Right cardiac atrium (tissue), 5 donors: ENCODE measurements around the gene TRAF5. TPM values are rescaled to one million over a fixed set of nuclear protein-coding genes. Genes with fewer than 3 reads are reported as not detected.
A peak's percentile ranks its signal among the peaks of the same experiment; 100 is the strongest.

Experiments
- ATAC-seq, 2 donors: fragments of 200-7000 bp; cut with Tn5 transposase; one replicate each; pipeline versions ENCODE4 v1.8.0 to v1.9.1; 2020; ENCODE audit warnings: moderate library complexity in 2 of 2, mild to moderate bottlenecking in 1 of 2
- DNase-seq, 3 donors: peaks; one replicate each; pipeline ENCODE4 v3.0.0-alpha.2; 2020
- H3K27ac ChIP-seq: one replicate; pipeline ENCODE4 v1.5.1; 2013; ENCODE audit warnings: mild to moderate bottlenecking, low read length, control low read depth, moderate library complexity
- H3K27me3 ChIP-seq: one replicate; pipeline ENCODE4 v1.6.1; 2013; ENCODE audit not compliant: control insufficient read depth, insufficient read depth
- H3K4me1 ChIP-seq: one replicate; pipeline ENCODE4 v1.6.1; 2013; ENCODE audit warnings: low read length; ENCODE audit not compliant: control insufficient read depth, insufficient read depth
- H3K4me3 ChIP-seq: one replicate; pipeline ENCODE4 v1.5.1; 2013; ENCODE audit warnings: low read length, control low read depth
- H3K9me3 ChIP-seq: one replicate; pipeline ENCODE4 v1.6.1; 2013; ENCODE audit warnings: low read length; ENCODE audit not compliant: control insufficient read depth
- WGBS: extraction: QIAGEN DNeasy Blood & Tissue Kit; methylation state at CpG from one replicate; pipeline ENCODE4 v1.1.7; 2013; 5-methylcytosine and 5-hydroxymethylcytosine counted together
- intact Hi-C, 4 donors: fragments of 100-400 bp; cut with DNase I; formaldehyde crosslinking; loops; one replicate each; pipeline versions ENCODE4 v1.11.0 to v1.14.0; 2022 to 2023
- polyA plus RNA-seq: library from polyadenylated mRNA; stranded (reverse); fragments of 200-250 nt; gene quantifications from one replicate; pipeline ENCODE4 v1.2.3, GENCODE V29; 2013
- total RNA-seq, 4 donors: library from RNA; stranded (reverse); fragmentation: NEBNext Ultra II Directional; extraction: Animal tissue kit (Norgen Biotek cat#: 25700); gene quantifications; one replicate each; pipeline ENCODE4 v1.2.1, GENCODE V29; 2021
- donor health status: healthy with polysubstance abuse.
- donor health status: DM: no; HTN: yes; CAD: no.
- donor health status: DM: no; HTN: no; CAD: no.
- donor health status: DM: no; HTN: yes; CAD: no; lungs with severe emphysema.
- donor health status: DM: yes; HTN: yes; CAD: no.

TRAF5 gene
- total and polyA plus RNA-seq, 5 donors: 2.5 to 4.3 (median 2.9) TPM

DNA sequence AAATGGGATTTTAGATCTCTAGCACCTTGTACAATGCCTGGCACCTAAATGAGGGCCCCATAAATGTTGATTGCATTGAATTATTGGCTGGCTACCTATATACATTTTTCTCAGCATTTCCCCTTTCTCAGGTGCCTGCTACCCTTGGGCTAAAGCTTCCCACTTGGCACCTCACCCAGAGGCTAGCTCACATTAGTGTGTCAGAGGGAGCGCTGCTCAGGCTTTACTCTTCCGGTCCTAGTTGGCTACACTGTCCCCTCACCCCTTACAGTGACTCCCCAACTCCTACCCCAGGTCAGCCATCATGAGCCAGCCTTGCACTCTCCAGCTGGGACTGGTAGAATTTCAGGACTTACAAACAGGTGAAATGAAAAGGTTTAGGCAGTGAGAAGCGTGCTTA lies 9.5 kb downstream of the TRAF5 start:
- H3K4me3 ChIP-seq: no peak overlapping the region
- 88% methylated on average over 3 of the region's 3 CpGs for whole genome bisulfite sequencing
- intact Hi-C loops: no loop called here
- no peak overlapping the region for H3K27ac ChIP-seq
- peaks cover 2% of the 10 kb centered on the region for H3K4me1 ChIP-seq
- ATAC-seq: no peak
- H3K9me3 ChIP-seq: no peaks in the 10 kb centered on the region
- H3K27me3 ChIP-seq: no peaks in the 10 kb centered on the region
- no peak for DNase-seq

GRCh38 chr1:211336775-211337174 lies 10.1 kb downstream of the TRAF5 start:
- Histone ChIP-seq H3K4me1 (peaks cover 2% of the 10 kb centered on the region), H3K27ac (no peak overlapping the region), H3K27me3 (no peaks in the 10 kb centered on the region), H3K4me3 (no peak overlapping the region), H3K9me3 (no peaks in the 10 kb centered on the region)
- ATAC-seq (no peak), DNase-seq (no peak)
- WGBS: 96% methylated on average over 15 of the region's 15 CpGs
- intact Hi-C loops: no loop called here

DNA sequence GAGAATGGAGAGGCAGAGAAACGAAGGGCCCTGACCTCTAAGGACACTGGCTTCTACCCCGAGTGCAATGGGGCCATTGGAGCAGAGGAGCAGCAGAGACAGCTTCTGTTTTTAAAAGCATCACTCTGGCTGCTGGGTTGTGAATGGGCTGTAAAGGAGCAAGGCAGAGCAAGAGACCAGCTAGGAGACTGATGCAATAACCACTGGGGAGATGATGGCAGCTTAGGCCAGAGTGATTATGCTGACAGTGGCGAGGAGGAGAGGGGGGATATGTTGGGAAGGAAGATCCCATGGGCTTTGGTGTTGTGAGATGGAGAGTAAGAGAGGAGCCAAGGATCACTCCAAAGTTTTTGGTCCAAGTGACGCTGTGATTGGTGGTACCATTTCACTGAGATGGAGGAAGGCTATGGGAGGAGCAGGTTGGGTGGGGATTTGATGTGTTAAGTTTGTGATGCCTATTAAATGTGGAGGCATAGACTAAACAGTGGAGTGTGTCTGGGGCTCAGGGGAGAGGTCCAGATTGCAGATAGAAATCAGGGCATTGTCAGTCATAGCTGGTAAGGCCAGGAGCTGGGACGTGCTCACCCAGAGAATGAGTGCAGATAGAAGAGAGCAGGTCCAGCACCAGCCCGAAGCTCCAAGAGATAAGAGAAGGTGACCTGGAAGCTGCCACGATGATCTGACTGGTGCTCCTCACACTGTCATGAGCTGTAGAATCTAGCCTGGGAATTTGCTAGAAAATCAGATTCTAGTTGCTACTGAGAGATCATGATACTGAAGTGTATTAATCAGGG lies 11.0 kb downstream of the TRAF5 start:
- intact Hi-C loops: no loop called here
- ATAC-seq (no peak), DNase-seq (no peak)
- Histone ChIP-seq H3K27ac (no peak overlapping the region), H3K4me1 (no peaks in the 10 kb centered on the region), H3K27me3 (no peaks in the 10 kb centered on the region), H3K9me3 (no peaks in the 10 kb centered on the region), H3K4me3 (no peak overlapping the region)
- WGBS: 70% methylated on average over 7 of the region's 7 CpGs

DNA sequence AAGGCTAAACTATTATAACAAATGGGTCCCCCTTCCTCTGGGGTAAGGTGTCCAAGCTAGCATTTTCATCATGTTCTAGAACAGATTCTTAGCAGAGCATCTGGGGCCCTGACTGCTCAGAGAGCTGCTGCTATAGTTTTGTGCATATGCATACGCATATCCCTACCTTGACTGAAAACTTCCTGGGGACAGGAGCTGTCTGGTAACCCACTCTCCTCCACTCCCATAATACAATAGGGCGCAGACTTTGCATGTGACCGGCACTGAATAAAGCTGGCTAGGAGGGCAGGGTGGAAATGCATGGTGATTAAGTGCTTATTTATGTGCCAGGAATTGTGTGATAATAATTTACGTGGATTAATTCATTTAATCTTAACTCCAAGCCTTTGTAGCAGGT lies 11.6 kb downstream of the TRAF5 start:
- no peaks in the 10 kb centered on the region for H3K9me3 ChIP-seq
- intact Hi-C loops: no loop called here
- DNase-seq (no peak), ATAC-seq (no peak)
- H3K27me3 ChIP-seq: no peaks in the 10 kb centered on the region
- no peak overlapping the region for H3K27ac ChIP-seq
- H3K4me1 ChIP-seq: no peaks in the 10 kb centered on the region
- WGBS: 92% methylated on average over 4 of the region's 4 CpGs
- H3K4me3 ChIP-seq: no peak overlapping the region

DNA sequence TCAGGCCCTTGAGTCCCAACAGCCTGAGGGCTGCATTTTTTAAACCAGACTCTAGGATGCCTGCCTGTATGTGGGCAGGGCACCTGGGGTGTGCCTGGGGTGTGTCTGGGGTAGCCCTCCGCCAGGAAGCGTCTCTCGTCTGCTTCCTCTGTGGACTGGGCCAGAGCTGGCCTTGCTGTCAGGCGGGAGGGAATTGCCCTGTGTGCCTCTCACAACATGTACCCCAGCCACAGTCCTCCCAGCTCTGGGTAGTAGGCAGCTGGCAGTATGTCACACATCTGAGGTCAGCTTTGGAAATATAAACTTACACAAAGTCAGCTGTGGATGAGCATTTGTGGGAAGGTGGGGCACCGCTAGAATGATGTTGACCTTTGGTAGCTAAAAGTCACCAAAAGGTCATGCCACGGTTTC lies 13.0 kb downstream of the TRAF5 start:
- Histone ChIP-seq H3K9me3 (no peaks in the 10 kb centered on the region), H3K4me1 (no peaks in the 10 kb centered on the region), H3K27me3 (no peaks in the 10 kb centered on the region), H3K27ac (no peak overlapping the region), H3K4me3 (no peak overlapping the region)
- WGBS: 91% methylated on average over 6 of the region's 6 CpGs
- intact Hi-C loops: no loop called here
- ATAC-seq (peak in 1 of 2 donors; percentile 34), DNase-seq (no peak)

- intact Hi-C loops: no loop called here
- 95% methylated on average over 10 of the region's 10 CpGs for WGBS
Observed at GRCh38 chr1:211340622-211341507, 14.2 kb downstream of the TRAF5 start.

DNA sequence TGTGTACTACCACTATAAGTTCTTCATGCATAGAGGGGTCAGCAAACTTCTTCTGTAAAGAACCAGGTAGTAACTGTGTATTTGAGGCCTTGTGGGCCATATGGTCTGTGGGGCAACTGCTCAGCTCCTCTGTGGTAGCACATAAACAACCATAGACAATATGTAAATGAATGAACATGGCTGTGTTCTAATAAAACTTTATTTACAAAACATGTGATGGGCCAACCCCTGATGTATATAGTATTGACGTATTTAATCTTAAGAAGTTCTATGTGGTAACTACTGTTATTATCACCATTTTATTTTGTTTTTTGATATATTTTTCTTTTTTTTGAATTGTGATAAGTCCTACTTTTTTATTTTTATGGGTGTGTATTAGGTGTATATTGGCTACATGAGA lies 15.4 kb downstream of the TRAF5 start:
- Histone ChIP-seq H3K27ac (no peak overlapping the region), H3K4me1 (no peaks in the 10 kb centered on the region), H3K27me3 (no peaks in the 10 kb centered on the region), H3K4me3 (no peak overlapping the region), H3K9me3 (no peaks in the 10 kb centered on the region)
- 100% methylated on average over 1 of the region's 1 CpG for WGBS
- DNase-seq: no peak
- intact Hi-C loops: no loop called here
- ATAC-seq: no peak

More at GRCh38 chr1:211340622-211341507, 14.2 kb downstream of the TRAF5 start:
- no peak overlapping the region for H3K27ac ChIP-seq
- H3K4me3 ChIP-seq: no peak overlapping the region
- ATAC-seq: peak in 1 of 2 donors; percentile 56
- H3K4me1 ChIP-seq: no peaks in the 10 kb centered on the region
- no peaks in the 10 kb centered on the region for H3K27me3 ChIP-seq
- no peaks in the 10 kb centered on the region for H3K9me3 ChIP-seq
- no peak for DNase-seq

GRCh38 chr1:211343607-211344006 lies 17.0 kb downstream of the TRAF5 start:
- DNase-seq (no peak), ATAC-seq (no peak)
- Histone ChIP-seq H3K4me3 (no peak overlapping the region), H3K27ac (no peak overlapping the region), H3K27me3 (no peaks in the 10 kb centered on the region), H3K9me3 (no peaks in the 10 kb centered on the region), H3K4me1 (no peaks in the 10 kb centered on the region)
- intact Hi-C loops: no loop called here
- WGBS: 86% methylated on average over 4 of the region's 4 CpGs

- no peak for DNase-seq
- Histone ChIP-seq H3K4me1 (no peaks in the 10 kb centered on the region), H3K27ac (no peak overlapping the region), H3K4me3 (no peak overlapping the region), H3K9me3 (no peaks in the 10 kb centered on the region), H3K27me3 (no peaks in the 10 kb centered on the region)
- WGBS: 53% methylated on average over 6 of the region's 6 CpGs
- ATAC-seq: no peak
- intact Hi-C loops: no loop called here
Observed at GRCh38 chr1:211344152-211344618, 17.6 kb downstream of the TRAF5 start.

GRCh38 chr1:211345719-211346118 lies 19.1 kb downstream of the TRAF5 start:
- H3K27ac ChIP-seq: no peak overlapping the region
- no peaks in the 10 kb centered on the region for H3K27me3 ChIP-seq
- no peak overlapping the region for H3K4me3 ChIP-seq
- intact Hi-C loops: no loop called here
- H3K9me3 ChIP-seq: no peaks in the 10 kb centered on the region
- ATAC-seq (no peak), DNase-seq (no peak)
- H3K4me1 ChIP-seq: no peaks in the 10 kb centered on the region
- 84% methylated on average over 2 of the region's 2 CpGs for WGBS
